G401 (cell line): Measurements from ENCODE around the gene CATSPER3. TPM values are rescaled to one million over a fixed set of nuclear protein-coding genes. Genes with fewer than 3 reads are reported as not detected.

Experiments
- DNase-seq: peaks from one replicate; pipeline ENCODE4 v3.0.0-alpha.2; 2015; ENCODE audit warnings: low spot score
- in situ Hi-C: cut with HindIII; loops from 2 replicates; pipeline ENCODE4 v1.10.0; 2016; ENCODE audit warnings: low sequenced_read_pairs, mixed read lengths
- total RNA-seq: library from RNA; depleted of rRNA; stranded (reverse); fragments of >200 nt; shearing (Covaris generic); gene quantifications from 2 replicates; pipeline ENCODE4 v1.2.3, GENCODE V29; 2014

Gene CATSPER3
- total RNA-seq, 1 experiment from 2014 or later, result not detected

DNA sequence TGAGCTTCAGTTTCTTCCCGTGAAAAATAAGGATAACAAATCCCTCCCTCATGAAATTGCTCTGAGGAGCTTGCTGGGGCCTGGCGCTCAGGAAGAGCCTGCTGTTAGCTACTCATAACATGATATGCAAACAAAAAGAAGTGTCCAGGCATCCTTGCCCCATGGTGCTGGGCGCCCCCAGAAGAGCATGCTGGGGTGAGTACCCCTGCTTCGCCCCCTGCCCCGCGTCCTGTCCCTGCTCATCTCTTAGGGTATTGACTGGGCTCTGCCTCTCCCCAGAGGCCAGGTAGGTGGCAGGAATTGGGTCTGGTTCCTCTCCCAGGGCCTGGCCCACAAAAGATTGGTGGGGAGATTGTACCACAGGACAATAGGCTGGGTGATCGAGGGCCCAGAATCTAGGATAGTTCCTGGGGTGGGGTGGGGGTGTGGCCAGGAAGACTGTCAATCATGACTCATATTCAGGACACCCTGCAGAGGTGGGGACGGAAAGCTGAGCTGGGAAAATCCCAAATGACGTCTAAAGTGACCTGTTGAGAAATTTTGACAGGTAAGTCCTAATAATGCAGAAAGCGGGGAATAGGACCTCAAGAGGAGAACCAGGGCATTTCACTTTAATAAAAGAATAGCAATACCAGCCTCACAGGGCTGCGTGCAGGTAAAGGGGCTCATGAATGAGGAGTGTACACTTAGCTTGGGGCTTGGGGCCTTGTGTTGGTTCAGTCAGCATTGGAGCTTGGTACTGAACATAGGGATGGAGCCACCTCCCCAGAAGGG is 57.4 kb downstream of the CATSPER3 start:
- DNase-seq, result no peak
- in situ Hi-C loops, result loop anchor here (25.0 kb wide), 1 partner anchor 187 kb away; no protein-coding TSS in a partner anchor

DNA sequence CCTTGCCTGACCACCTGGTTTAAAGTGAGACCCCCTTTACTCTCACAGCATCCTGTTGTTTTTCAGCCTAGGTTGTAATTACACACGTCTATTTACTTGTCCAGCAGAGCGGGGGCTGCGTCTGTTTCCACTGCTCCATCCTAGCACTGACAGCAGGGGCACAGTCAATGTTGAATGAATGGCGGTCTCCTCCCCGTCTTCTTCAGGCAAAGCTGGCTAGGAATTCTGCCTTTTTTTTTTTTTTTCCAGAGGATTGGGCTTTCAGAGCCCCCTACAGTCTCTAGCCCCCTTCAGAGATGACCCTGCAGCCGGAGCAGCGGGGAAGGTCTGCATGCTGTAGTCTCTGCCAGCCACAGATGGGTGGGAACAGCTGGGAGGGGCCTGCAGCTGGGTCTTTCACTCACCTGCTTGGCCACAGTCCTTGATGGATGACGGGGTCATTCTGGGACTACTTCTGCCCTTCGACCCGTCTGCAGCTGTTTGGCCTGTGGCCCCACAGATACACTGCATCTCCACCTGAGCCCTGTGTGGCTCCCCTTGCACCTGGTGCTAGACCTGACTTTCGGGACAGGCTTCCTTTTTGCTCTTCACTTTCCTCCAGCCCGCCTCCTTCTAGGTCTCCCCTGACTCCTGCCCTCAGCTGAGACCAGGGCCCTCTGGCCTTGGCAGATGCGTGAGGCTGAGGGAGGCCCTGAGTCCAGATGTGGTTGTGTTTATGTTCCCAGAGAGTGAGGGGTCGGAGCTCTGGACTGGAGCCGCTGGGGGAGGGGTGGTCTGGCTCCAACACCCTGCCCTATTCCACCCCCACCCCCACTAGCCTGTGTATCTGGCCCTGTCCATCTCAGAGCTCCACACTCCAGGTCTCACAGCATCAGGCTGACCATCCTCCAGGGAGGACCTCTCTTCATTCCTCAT is 58.3 kb downstream of the CATSPER3 start:
- in situ Hi-C loops, result no loop called here
- DNase-seq, result no peak

DNA sequence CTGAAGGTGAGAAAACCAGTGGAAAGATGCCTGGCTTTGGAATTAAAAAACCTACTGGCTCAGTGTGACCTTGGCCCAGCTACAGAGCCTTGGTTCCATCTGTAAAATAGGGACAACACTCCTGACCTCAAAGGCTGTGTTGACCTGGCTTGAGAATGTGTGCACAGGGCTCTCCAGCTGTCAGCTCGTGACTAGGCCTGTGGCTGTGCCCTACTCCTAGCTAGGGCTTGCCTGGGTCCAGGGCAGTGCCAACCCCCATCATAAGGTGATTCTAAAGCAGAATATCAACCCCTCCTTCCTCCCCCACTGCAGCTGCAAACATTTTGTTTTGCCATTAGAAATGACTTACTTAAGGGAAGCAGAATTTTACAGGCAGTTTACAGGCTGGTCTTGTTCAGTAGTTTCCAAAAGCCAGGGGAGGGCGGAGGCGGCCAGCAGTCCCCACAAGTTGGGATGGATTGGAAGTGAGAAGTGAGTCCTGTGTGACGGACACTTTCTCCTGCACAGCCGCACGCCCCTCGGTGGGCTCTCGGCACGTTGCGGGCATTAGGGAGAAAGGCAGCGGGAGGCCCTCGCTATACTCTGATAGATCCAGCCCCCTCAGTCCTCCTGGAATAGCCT is 59.0 kb downstream of the CATSPER3 start:
- in situ Hi-C loops, result no loop called here
- no peak for DNase-seq

DNA sequence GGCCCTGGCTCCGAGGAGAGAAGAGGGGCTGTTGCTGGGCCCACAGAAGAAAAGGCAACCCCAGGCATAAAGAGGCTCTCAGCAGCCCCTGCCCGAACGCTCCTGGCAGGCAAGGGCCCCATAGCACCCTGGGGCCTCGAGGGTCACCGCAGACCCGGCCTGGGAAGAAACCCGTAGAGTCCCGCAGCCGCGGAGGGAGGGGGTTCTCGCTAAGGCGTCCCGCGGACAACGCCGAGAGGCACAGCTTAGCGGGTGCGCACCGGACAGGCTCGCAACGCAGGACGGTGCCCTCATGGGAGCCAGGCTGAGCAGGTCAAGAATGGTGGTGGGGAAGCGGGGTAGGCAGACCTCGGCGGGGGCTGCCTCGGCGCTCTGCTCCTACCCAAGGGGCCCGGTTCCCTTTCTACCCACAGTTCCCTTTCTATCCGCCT is 59.6 kb downstream of the CATSPER3 start:
- DNase-seq, result no peak
- in situ Hi-C loops, result no loop called here

GRCh38 chr5:135027697-135028615 is 60.2 kb downstream of the CATSPER3 start:
- in situ Hi-C loops, result no loop called here
- no peak for DNase-seq

- no peak for DNase-seq
- in situ Hi-C loops, result no loop called here
Observed at GRCh38 chr5:135028791-135029476, 61.2 kb downstream of the CATSPER3 start.

GRCh38 chr5:135029477-135030122 is 61.9 kb downstream of the CATSPER3 start:
- in situ Hi-C loops, result no loop called here
- no peak for DNase-seq

DNA sequence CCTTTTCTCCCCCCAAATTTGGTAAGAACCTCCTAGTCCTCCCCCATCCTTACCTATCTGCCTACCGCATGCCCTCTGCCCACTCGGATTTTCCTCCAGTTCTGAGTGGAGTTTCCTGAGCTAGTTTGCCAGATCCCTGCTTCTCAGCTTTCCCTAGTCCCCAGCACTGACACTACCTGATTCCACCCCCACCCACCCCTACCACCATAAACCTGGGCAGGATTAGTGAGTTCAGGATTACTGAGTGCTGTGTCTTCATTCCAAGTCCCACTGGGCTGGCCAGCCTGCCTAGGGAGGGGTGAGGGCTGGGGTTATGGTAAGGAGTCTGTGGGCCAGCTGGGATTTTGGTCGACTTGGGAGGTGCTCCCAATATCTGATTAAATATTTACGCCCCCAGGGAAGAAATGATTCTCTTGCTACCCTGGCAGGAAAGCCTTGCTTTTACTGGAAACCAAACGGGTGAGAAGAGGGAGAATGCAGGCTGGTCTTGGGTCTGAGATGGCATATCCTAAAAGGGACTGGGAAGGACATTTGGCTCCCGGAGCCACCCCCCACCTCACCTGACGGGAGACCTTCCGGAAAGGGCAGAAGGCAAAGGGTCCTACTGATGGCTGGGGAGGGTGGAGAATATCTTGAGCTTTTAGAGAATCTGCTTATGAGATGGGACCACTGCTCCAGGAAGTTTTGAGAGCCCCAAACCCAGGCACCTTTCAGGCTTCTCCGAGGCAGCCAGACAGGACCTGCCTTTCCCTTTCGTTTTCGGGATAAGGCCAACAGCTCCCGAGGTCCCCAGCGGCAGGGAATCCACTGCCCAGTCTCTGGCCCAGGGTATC is 62.6 kb downstream of the CATSPER3 start:
- no peak for DNase-seq
- in situ Hi-C loops, result no loop called here

GRCh38 chr5:135030956-135031812 is 63.5 kb downstream of the CATSPER3 start:
- no peak for DNase-seq
- in situ Hi-C loops, result no loop called here

- no peak for DNase-seq
- in situ Hi-C loops, result no loop called here
Observed at GRCh38 chr5:135031813-135032694, 64.3 kb downstream of the CATSPER3 start.

DNA sequence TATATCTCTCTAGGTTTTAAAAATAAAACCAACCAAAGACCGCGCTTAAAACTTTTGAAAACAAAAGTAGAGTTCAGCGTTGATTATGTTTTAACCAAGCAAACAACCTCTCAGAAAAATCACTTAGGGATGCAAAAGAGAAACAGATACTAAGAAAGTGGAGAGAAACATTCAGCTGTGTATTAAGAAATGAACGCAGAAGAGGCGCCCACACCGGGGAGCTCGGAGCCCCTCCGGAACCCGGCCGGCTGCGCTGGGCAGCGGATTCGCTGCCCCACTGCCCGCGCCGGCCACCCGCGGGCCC is 64.9 kb downstream of the CATSPER3 start:
- no peak for DNase-seq
- in situ Hi-C loops, result no loop called here

DNA sequence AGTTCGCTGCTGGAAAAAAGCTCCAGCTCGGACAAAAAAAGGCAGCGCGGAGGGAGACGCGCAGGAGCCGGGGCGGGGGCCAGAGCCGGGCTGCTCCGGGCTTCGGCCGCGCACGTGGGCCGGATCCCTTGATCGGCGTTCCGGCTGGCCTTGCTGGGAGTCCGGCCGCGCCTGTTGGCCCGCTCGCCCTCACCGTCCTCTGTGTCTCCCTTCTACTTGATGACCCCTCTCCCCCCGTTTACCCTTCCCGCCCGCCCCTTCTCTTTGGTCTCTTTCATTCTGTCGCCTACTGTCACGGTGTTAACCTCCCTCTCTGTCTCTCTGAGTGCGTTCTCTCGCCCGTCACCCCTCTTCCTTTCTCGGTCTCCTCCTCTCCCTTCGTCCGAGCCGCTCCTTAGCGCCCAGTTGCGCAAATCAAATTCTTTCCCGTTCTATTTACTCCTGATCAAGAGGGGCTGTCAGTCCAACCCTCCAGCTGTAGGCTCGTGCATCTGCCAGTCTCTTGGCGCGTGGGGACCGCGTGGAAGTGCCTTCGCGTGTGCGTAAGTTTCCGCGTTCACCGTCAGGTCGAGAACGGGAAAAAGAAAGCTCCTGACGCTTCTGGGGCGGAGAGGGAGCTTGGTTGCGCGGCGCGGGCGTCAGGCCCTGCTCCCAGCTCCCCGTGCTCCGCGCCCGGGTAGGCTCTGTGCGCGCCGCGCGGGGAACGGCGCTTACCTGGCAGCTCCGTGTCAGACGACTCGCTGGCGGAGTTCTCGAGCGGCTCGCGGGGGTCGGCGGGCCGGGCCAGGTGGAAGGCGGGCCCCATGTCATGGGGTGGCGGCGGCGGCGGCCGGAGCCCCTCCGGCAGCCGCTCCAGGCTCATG is 65.5 kb downstream of the CATSPER3 start:
- DNase-seq, result no peak
- in situ Hi-C loops, result no loop called here

DNA sequence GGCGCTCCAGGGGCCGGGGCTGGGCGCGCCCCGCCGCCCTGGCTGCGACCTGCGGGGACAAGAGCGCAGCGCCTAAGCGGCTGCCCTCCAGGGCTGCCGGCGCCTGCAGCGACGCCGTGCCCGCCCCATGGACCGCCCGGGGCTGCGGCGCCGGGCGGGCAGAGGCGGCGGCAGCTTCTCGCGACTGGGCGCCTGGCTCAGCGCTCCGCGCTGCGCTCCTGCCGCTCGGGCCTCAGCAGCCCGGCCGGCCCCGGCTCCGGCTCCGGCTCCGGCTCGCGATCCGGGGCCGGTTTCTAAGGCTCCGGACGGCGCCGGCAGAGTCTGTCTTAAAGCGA is 66.2 kb downstream of the CATSPER3 start, which contains the start of gene PITX1:
Gene PITX1, minus strand, starts transcription at position 328 of the 335 bp plus-strand sequence. CDS start 347 bp downstream, outside the sequence.
- in situ Hi-C loops, result no loop called here
- no peak for DNase-seq

DNA sequence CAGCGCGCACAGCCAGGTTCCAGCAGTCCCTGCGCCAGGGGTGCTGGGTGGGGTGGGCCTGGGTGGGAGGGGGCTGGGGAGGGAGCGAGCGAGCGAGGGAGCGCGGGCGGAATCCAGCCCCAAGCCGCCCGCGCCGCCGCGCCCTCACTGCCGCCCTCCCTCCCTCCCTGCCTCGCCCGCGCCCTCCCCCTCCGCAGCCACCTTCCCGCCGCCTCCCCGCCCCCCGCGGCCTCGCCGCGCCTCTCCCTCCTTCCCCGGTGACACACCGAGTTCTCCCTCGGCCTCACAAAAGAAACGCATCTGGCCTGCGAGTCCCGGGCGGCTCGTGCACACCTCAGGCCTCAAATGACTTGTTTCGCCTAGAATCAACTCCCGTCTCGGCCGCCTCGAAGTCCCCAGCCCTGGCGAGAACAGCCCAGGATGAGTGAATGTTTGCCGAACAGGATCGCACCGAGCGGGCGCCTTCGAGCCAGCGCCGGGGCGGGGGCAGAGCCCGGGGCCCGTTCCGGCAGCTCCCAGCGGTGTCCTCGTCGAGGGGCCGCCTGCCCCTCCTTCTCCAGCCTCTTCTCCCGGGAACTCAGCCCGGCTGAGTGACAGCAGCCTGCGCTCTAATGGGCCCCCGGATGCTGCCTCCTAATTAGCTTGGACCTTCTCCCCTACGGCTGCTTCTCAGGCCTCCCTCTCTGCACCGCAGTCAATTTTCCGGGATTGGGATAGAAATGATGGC is 66.7 kb downstream of the CATSPER3 start:
- in situ Hi-C loops, result no loop called here

More for the DNA sequence above, 66.7 kb downstream of the CATSPER3 start:
- no peak for DNase-seq
